CD4-positive, alpha-beta T cell treated with Interleukin-2 at 100 ng/mL for 4 hours (primary cell): ENCODE data around the gene FAM156A.
"Not testable (repeated sequence)": the region's sequence is repeated elsewhere in the genome, so short reads cannot be mapped to it uniquely, and the experiment has no call there.

Source experiments
- DNase-seq: peaks from one replicate; pipeline ENCODE4 v3.0.0-alpha.2; 2020; ENCODE audit warnings: low spot score

Gene FAM156A

GRCh38 chrX:52966993-52967738, 8.8 kb upstream of the FAM156A start:
- not testable (repeated sequence) for DNase-seq

GRCh38 chrX:52958961-52959360, 643 bp upstream of the FAM156A start:
- not testable (repeated sequence) for DNase-seq

DNA sequence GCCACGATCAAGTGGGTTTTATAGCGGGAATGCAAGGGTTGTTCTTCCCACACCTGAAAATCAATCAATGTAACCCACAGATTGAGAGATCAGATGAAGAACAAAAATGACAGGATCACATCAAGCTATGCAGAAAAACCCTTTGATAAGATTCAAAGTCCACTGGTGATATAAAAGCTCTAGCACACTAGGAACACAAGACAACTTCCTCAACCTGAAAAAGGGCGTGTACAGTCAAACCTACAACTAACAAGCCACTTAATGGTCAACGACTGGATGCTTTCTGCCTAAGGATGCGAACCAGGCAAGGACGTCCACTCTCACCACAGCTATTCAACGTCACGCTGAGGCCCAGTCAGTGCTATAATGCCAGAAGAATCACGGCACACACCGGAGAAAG, 8.4 kb downstream of the FAM156A start:
- DNase-seq: not testable (repeated sequence)

GRCh38 chrX:52949325-52949724, 9.0 kb downstream of the FAM156A start:
- DNase-seq: not testable (repeated sequence)

- not testable (repeated sequence) for DNase-seq
These were observed 10.1 kb downstream of the FAM156A start for GRCh38 chrX:52948265-52948664.

GRCh38 chrX:52947501-52947900, 10.8 kb downstream of the FAM156A start:
- DNase-seq: not testable (repeated sequence)

- DNase-seq: not testable (repeated sequence)
These were observed 12.4 kb downstream of the FAM156A start for GRCh38 chrX:52945838-52946494.

DNA sequence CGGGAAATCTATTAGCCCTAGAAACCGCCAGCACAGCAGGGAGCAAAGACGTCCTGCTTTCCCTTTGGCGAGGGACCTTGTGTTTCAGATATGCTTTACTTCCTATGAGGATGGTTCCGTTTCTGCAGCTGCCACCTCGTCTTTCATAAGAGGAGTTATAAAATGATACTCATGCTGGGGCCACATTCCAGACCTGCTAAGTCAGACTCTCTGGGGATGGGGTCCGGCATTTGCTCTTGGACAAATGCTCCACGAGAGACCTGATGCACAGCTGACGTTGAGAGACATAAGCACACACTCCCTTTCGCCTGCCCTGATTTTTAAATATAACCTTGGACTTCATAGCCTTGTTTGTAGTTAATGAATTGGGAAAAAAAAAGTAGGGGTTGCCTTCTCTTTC, 16.6 kb downstream of the FAM156A start:
- not testable (repeated sequence) for DNase-seq

DNA sequence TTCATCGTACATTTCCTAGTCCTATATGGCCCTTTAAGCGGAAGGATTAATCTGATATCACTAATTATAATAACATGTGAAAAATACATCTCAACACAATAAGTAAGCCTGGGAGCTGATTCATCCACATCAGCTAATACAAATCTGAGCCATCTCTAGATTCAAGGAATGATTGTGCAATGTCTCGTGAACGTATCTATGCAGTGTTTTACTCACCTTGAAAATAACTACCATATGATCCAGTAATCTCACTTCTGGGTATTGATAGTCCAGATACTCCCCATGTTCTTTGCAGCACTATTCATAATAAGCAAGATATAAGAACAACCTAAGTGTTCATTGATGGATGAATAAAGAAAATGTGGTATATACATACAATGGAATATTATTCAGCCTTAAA, 17.6 kb downstream of the FAM156A start:
- not testable (repeated sequence) for DNase-seq

GRCh38 chrX:52935470-52935784, 22.9 kb downstream of the FAM156A start:
- DNase-seq: not testable (repeated sequence)

DNA sequence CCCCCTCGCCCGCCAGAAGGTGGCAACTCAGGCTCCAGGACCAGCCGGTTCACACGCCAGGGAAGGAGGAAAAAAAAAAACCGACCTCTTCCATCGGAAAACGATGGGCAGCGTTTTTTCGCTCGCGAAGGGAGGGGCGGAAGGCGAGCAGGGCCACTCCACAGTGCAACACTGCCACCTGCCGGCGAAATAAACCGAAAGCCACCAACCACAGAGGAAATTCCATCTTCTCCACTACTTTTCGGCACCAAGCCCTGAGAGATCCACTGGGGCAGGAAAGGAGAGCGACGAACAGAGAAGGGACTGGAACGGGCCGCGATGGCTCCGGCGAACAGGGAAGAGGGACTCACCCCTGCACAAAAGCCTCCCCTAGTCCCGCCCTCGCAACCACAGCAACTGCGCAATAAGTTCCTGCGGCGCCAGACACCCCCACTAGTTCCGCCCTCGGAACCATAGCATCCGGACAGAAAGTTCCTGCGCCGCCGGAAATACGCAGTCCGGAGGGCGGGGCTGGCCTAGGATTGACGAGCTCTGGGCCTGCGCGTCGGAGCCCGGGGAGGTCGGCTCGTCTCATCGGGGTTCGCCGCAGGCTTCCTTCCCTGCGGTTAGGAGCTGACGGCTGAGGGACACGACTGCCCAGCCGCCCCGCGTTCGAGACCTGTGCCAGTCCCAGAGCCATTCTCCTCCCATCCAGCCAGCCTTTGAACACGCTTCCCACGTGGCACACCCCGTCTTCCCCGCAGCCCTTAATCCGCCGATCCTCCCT, 23.4 kb downstream of the FAM156A start:
- DNase-seq: peak; percentile 91

GRCh38 chrX:52933976-52934703, 24.2 kb downstream of the FAM156A start:
- DNase-seq: no peak

DNA sequence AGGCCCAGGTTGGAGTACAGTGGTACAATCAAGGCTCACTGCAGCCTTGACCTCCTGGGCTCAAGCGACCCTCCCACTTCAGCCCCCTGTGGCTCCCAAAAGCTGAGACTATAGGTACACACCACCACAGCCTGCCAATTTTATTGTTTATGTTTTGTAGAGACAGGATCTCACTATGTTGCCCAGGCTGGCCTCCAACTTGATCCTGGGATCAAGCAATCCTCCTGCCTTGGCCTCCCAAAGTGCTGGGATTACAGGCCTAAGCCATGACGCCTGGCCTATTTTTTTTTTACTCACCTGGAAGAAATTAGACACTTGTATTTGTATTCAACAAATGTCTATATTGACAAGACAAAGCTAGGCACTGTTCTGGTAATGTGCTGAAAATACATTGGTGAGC, 25.1 kb downstream of the FAM156A start:
- DNase-seq: no peak

GRCh38 chrX:52930214-52930613, 28.1 kb downstream of the FAM156A start:
- DNase-seq: not testable (repeated sequence)

DNA sequence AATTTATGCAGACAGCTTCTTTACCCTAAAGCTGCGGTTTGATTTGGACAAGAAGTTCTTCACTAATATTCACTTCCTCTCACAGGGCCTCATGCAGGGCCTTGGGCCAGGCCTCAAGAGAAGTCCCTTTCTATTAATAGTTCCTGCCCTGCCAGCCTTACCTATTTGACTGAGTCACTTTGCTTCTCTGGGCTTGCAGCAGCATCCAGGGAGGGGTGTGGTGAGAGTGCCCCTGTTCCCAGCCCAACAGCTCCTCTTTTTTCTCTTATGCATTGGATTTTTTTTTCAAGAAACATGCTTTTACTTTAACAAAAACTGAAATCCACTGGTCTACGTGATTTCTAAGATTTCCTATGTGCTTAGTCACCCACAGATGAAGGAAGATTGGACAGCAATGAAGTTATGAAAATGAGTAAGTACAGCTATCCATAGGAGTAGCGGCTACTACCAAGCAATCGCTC, 34.5 kb downstream of the FAM156A start:
- no peak for DNase-seq

- not testable (repeated sequence) for DNase-seq
These were observed 43.6 kb downstream of the FAM156A start for GRCh38 chrX:52914704-52915103.

GRCh38 chrX:52913681-52914080, 44.6 kb downstream of the FAM156A start:
- not testable (repeated sequence) for DNase-seq

- not testable (repeated sequence) for DNase-seq
These were observed 48.9 kb downstream of the FAM156A start for GRCh38 chrX:52909313-52909969.

DNA sequence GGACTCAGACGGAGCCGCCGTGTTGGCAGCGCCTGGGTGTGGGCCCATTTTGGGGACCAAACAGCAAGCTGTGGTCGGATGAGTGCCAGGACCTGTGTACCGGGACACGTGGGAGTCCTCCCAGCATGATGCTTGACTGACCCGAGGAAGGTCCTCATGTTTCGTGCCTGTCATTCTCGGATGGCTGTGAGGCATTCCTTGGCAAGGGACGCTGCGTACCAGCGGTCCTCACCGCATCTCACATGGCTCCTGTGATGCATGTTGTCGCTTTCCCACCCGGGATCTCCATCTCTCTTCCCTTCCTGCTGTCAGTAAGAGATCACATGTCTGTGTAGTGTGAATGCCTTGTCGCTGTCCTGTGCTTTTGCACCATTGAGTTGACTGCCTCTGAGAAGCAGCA, 50.4 kb downstream of the FAM156A start:
- DNase-seq: not testable (repeated sequence)

GRCh38 chrX:52907137-52907536, 51.2 kb downstream of the FAM156A start:
- not testable (repeated sequence) for DNase-seq

DNA sequence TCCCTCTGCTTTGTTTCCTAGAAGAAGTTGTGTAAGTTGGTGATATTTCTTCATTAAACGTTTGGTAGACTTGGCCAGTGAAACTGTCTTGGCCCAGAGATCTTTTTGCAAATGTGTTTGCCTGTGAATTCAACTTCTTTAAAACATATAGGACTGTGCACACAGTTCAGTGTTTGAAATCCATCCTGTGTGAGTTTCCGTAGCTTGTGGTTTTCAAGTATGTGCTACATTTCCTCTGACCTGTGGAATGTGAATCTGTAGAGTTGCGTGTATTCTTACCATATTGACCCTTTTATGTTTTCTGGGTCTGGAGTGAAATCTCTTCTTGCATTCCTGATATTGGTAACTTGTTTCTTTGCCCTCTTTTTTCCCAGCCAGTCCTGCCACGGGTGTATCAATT, 52.2 kb downstream of the FAM156A start:
- DNase-seq: not testable (repeated sequence)
